Keratinocyte (primary cell): Measurements from ENCODE around the gene ZNF662. TPM values are rescaled to one million over a fixed set of nuclear protein-coding genes. Genes with fewer than 3 reads are reported as not detected.

Source experiments
- DNase-seq: peaks from one replicate; pipeline ENCODE4 v3.0.0-alpha.2; 2011; ENCODE audit warnings: low read depth, missing footprints, low spot score
- FAIRE-seq: peaks from 2 replicates; lab custom pipeline; 2011; peaks lifted over from hg19 to GRCh38; lab: Jason Lieb, UNC
- H2AFZ ChIP-seq: 2 replicates; pipeline ENCODE4 v1.6.0; 2012; ENCODE audit warnings: low read length, control low read depth, inconsistent platforms; ENCODE audit not compliant: control insufficient read depth
- H3K27ac ChIP-seq: 2 replicates; pipeline ENCODE4 v1.5.1; 2011; ENCODE audit warnings: low read length; ENCODE audit not compliant: control insufficient read depth, insufficient read depth
- H3K27me3 ChIP-seq: 3 replicates; pipeline ENCODE4 v1.6.0; 2011; ENCODE audit warnings: low read length; ENCODE audit not compliant: control insufficient read depth, insufficient read depth; ENCODE audit errors: extremely low read depth
- H3K36me3 ChIP-seq, 2 experiments: 2 replicates in 1 of 2; 3 replicates in 1 of 2; pipeline ENCODE4 v1.5.1; 2011; ENCODE audit warnings: low read length in 2 of 2, mild to moderate bottlenecking in 1 of 2; ENCODE audit not compliant: control insufficient read depth in 2 of 2, insufficient read depth in 2 of 2; ENCODE audit errors: extremely low read depth in 1 of 2
- H3K4me1 ChIP-seq: 3 replicates; pipeline ENCODE4 v1.5.1; 2011; ENCODE audit warnings: low read length; ENCODE audit not compliant: control insufficient read depth, insufficient read depth; ENCODE audit errors: extremely low read depth
- H3K4me2 ChIP-seq: 3 replicates; pipeline ENCODE4 v1.6.0; 2011; ENCODE audit warnings: low read depth, low read length; ENCODE audit not compliant: control insufficient read depth, insufficient read depth; ENCODE audit errors: extremely low read depth
- H3K4me3 ChIP-seq, 3 experiments: fragments of 200-600 bp in 1 of 3; sonication (generic) in 1 of 3; 2 replicates in 2 of 3; 3 replicates in 1 of 3; pipeline ENCODE4 v1.5.1; 2011 to 2016; ENCODE audit warnings: low read length in 3 of 3, mild to moderate bottlenecking in 3 of 3, control low read depth in 2 of 3, inconsistent platforms in 1 of 3, low read depth in 1 of 3, mixed read lengths in 1 of 3, mixed run types in 1 of 3, moderate library complexity in 1 of 3; ENCODE audit not compliant: control insufficient read depth in 2 of 3, insufficient read depth in 2 of 3; ENCODE audit errors: extremely low read depth in 1 of 3
- H3K79me2 ChIP-seq: 2 replicates; pipeline ENCODE4 v1.6.0; 2012; ENCODE audit warnings: low read length; ENCODE audit not compliant: control insufficient read depth, insufficient read depth
- H3K9ac ChIP-seq: 3 replicates; pipeline ENCODE4 v1.6.0; 2011; ENCODE audit warnings: low read length; ENCODE audit not compliant: control insufficient read depth, insufficient read depth; ENCODE audit errors: extremely low read depth
- H3K9me1 ChIP-seq: 3 replicates; pipeline ENCODE4 v1.6.0; 2011; ENCODE audit warnings: low read length; ENCODE audit not compliant: control insufficient read depth, insufficient read depth; ENCODE audit errors: extremely low read depth
- H3K9me3 ChIP-seq: 2 replicates; pipeline ENCODE4 v1.5.1; 2012; ENCODE audit warnings: low read depth, low read length; ENCODE audit not compliant: control insufficient read depth
- H4K20me1 ChIP-seq: 3 replicates; pipeline ENCODE4 v1.6.0; 2011; ENCODE audit warnings: low read length; ENCODE audit not compliant: control insufficient read depth, insufficient read depth; ENCODE audit errors: extremely low read depth
- EZH2 ChIP-seq: IDR thresholded peaks from one replicate; pipeline ENCODE4 v1.6.1; 2012; ENCODE audit warnings: inconsistent platforms, mild to moderate bottlenecking, low read length, moderate library complexity
- dilution Hi-C: fragments of 300-500 bp; cut with MboI; formaldehyde crosslinking; loops from one replicate; pipeline ENCODE4 v1.7.0; 2020; ENCODE audit warnings: low sequenced_read_pairs; ENCODE audit not compliant: extremely low pct_ligation_motif_present
- polyA plus RNA-seq, 5 experiments: library from polyadenylated mRNA; depleted of rRNA in 3 of 5; stranded (reverse) in 3 of 5; stranded (forward) in 1 of 5; unstranded in 1 of 5; fragments of >200 nt; gene quantifications; 1 replicate in 1 of 5; 2 replicates in 3 of 5; 3 replicates in 1 of 5; pipeline versions ENCODE4 v1.2.1 to v1.2.3, GENCODE V29; 2011 to 2012; ENCODE audit warnings: missing spikeins in 2 of 5, low read depth in 1 of 5, low replicate concordance in 1 of 5
- TF ChIP-seq, protein P1 (sequence below), 3 experiments: IDR thresholded peaks in 1 of 3; conservative IDR thresholded peaks in 1 of 3; optimal IDR thresholded peaks in 1 of 3; 2 replicates in 2 of 3; 3 replicates in 1 of 3; pipeline versions ENCODE3 to v1.5.1; 2011; ENCODE audit warnings: low read length in 3 of 3, mild to moderate bottlenecking in 3 of 3, moderate library complexity in 2 of 3, control low read depth in 1 of 3, inconsistent platforms in 1 of 3; ENCODE audit not compliant: insufficient read depth in 2 of 3; ENCODE audit errors: extremely low read depth in 1 of 3

ZNF662 gene
- polyA plus RNA-seq, 1 donor (not counting 4 experiments of a cell fraction or from before 2014, with no cell fraction given) = 1.4 TPM

DNA sequence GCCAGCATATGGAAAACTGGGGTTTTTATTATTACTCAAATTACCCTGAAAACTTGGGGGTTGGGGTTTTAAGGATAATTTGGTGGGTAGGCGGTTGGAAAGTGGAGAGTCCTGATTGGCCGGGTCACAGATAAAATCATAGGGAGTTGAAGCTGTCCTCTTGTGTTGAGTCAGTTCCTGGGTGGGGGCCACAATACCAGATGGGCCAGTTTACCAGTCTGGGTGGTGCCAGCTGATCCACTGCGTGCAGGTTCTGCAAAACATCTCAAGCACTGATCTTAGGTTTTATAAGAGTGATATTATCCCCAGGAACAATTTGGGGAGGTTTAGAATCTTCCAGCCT lies 4.9 kb upstream of the ZNF662 start:
- no peak for DNase-seq
- Histone ChIP-seq H3K9ac (no peak overlapping the region), H4K20me1 (no peaks in the 10 kb centered on the region), H3K27me3 (peaks cover 11% of the 10 kb centered on the region), H3K9me1 (no peaks in the 10 kb centered on the region), H3K4me3 (no peak overlapping the region), H3K36me3 (no peaks in the 10 kb centered on the region), H3K9me3 (no peaks in the 10 kb centered on the region), H3K4me2 (peak overlapping the region; percentile 15), H2AFZ (no peak overlapping the region), H3K27ac (no peak overlapping the region), H3K79me2 (no peaks in the 10 kb centered on the region), H3K4me1 (peaks cover 13% of the 10 kb centered on the region)
- FAIRE-seq = no peak
- TF ChIP-seq, protein P1, sequence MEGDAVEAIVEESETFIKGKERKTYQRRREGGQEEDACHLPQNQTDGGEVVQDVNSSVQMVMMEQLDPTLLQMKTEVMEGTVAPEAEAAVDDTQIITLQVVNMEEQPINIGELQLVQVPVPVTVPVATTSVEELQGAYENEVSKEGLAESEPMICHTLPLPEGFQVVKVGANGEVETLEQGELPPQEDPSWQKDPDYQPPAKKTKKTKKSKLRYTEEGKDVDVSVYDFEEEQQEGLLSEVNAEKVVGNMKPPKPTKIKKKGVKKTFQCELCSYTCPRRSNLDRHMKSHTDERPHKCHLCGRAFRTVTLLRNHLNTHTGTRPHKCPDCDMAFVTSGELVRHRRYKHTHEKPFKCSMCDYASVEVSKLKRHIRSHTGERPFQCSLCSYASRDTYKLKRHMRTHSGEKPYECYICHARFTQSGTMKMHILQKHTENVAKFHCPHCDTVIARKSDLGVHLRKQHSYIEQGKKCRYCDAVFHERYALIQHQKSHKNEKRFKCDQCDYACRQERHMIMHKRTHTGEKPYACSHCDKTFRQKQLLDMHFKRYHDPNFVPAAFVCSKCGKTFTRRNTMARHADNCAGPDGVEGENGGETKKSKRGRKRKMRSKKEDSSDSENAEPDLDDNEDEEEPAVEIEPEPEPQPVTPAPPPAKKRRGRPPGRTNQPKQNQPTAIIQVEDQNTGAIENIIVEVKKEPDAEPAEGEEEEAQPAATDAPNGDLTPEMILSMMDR (optimal IDR thresholded peaks at IDR 0.05 in 1 of 3, IDR thresholded peaks at IDR 0.05 in 1 of 3, conservative IDR thresholded peaks at IDR 0.05 in 1 of 3; ENCODE audit: extremely low read depth in 1 of 3, insufficient read depth in 2 of 3, low read length in 3 of 3) = no peak
- no peak for TF ChIP-seq EZH2
- dilution Hi-C loops = no loop called here

GRCh38 chr3:42902257-42902656 lies 3.7 kb upstream of the ZNF662 start:
- TF ChIP-seq EZH2 = no peak
- TF ChIP-seq, protein P1 (optimal IDR thresholded peaks at IDR 0.05 in 1 of 3, IDR thresholded peaks at IDR 0.05 in 1 of 3, conservative IDR thresholded peaks at IDR 0.05 in 1 of 3; ENCODE audit: extremely low read depth in 1 of 3, insufficient read depth in 2 of 3, low read length in 3 of 3) = no peak

More at GRCh38 chr3:42902257-42902656, 3.7 kb upstream of the ZNF662 start:
- Histone ChIP-seq H2AFZ (no peak overlapping the region), H3K9me3 (no peaks in the 10 kb centered on the region), H3K79me2 (no peaks in the 10 kb centered on the region), H3K36me3 (no peaks in the 10 kb centered on the region), H3K9me1 (no peaks in the 10 kb centered on the region), H4K20me1 (no peaks in the 10 kb centered on the region), H3K9ac (no peak overlapping the region), H3K27ac (no peak overlapping the region), H3K4me2 (no peak overlapping the region), H3K4me3 (no peak overlapping the region), H3K27me3 (peaks cover 24% of the 10 kb centered on the region), H3K4me1 (peaks cover 19% of the 10 kb centered on the region)
- FAIRE-seq (no peak), DNase-seq (no peak)
- dilution Hi-C loops = no loop called here
